IPS-11a (cell line): ENCODE data around the gene SPDEF.

ENCODE experiments used
- H3K4me3 ChIP-seq: one replicate; pipeline ENCODE4 v1.5.1; 2013; ENCODE audit warnings: low read depth, low read length, control low read depth

The SPDEF gene

GRCh38 chr6:34528996-34529664 lies 27.0 kb downstream of the SPDEF start:
- no peak overlapping the region for H3K4me3 ChIP-seq

DNA sequence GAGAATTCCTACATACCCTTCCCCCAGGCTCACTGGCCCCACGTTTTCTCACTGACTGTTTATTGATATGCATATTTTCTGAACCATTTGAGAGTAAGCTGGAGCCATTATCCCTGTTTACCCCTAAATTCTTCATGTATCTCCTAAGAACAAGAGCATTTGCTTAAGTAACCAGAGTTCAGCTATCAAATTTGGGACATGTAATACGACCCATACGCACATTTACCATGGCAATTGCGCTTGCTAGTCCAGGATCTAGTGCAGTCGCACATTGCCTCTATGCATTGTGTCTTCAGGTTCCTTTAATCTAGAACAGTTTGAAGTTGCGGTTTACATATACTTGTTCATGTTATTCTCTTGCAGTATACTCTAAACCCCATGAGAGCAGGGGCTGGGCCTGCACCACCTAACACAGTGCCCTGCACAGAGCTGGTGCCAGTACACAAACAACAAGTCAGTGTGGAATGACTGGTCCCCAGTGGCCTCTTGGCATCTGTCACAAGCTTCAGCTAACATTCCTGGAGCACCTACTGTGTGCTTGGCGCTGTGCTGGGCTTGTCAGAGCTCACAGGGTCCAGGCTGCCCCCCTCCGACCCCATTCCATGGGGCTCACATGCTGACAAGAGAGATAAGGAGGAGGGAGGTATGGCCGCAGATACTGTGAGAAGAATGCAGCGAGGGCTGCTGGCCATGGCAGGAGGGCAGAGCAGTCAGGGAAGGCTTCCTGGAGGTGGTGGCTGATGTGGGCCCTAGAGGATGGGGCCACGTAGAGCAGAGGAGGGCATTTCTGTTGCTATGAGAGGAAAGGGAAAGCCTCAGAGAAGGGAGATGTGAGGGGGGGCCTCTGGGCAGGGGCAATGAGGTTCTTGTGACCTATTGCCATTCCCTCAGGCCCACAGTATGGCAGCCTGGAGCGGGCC lies 28.1 kb downstream of the SPDEF start:
- H3K4me3 ChIP-seq, result no peak overlapping the region

GRCh38 chr6:34526992-34527728 lies 29.0 kb downstream of the SPDEF start:
- H3K4me3 ChIP-seq, result peak overlapping the region; percentile 27

GRCh38 chr6:34526241-34526972 lies 29.7 kb downstream of the SPDEF start:
- no peak overlapping the region for H3K4me3 ChIP-seq

GRCh38 chr6:34525431-34526175 lies 30.5 kb downstream of the SPDEF start:
- no peak overlapping the region for H3K4me3 ChIP-seq

- no peak overlapping the region for H3K4me3 ChIP-seq
These were observed 31.2 kb downstream of the SPDEF start for GRCh38 chr6:34524971-34525370.

- H3K4me3 ChIP-seq, result no peak overlapping the region
These were observed 31.6 kb downstream of the SPDEF start for GRCh38 chr6:34524499-34524898.

DNA sequence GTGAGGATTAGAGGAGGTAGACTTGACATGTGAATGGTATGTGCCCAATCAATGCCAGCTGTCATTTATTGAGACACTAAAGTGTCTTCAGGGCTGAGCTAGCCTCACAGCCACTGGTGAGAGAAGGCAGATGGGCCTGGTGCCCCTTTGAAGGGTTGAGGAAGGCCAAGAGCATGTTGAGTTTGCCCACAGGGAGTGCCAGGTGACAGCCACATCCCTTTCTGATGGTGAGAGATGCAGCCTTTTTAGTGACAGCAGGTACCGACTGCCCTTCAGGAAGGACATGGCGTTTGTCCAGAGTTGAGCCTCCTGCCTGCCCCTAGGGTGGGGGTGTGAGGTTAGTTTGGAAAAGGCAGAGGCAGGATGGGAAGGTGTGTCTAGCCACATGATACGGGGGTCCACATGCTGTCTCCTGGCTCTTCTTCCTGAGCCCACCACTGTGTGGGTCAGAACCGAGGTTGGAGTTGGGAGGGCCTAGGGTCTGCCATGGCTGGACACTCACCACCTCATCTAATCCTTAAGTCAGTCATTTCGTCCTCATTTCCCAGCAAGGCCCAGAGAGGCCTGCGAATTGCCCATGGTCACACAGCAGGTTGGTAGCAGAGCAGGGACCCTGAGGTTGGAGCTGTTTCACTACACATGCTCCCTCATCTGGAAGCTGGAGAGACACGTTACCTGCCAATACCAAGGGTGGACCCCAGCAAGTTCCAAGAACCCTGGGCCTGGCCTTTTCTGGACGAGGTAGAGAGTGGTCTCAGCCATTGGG lies 32.5 kb downstream of the SPDEF start:
- no peak overlapping the region for H3K4me3 ChIP-seq

- H3K4me3 ChIP-seq, result no peak overlapping the region
These were observed 33.4 kb downstream of the SPDEF start for GRCh38 chr6:34522761-34523160.

- H3K4me3 ChIP-seq, result no peak overlapping the region
These were observed 34.5 kb downstream of the SPDEF start for GRCh38 chr6:34521463-34522285.

DNA sequence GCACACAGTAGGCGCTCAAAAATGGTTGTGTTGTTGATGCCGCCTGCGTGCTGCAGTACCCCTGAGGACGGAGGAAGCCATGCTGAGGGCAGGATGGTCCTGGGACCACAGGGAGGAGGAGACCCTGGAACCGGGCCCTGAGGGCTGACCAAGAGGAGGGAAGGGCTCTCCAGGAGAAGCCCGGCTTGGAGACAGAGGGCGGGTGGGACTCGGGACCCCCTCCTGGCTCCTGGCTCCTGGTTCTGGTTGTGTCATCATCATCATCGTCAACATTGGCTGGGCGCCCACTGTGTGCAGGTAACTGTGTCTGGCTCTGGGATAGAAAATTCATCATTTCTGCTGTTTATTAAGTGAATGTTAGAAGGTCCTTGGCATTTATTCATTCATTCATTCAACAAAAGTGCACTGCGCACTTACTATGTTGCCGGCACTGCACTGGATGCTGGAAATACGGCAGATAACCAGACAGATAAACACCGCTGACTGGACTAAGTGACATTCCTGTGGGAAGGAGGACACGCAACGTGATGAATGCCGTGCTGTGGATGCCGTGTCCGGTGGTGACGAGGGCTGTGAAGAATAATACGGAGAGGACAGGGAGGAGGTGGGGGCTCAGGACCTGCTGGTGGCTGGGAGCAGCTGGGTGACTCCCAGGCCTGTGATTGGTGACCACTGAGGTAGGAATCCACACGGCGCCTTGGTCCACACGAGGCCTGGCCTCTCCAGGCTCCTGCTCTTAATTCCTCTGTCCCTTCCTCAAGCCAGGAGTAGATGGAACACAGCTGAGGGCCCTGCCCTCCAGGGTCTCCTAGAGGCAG lies 35.3 kb downstream of the SPDEF start:
- H3K4me3 ChIP-seq, result no peak overlapping the region

GRCh38 chr6:34519971-34520644 lies 36.0 kb downstream of the SPDEF start:
- no peak overlapping the region for H3K4me3 ChIP-seq

DNA sequence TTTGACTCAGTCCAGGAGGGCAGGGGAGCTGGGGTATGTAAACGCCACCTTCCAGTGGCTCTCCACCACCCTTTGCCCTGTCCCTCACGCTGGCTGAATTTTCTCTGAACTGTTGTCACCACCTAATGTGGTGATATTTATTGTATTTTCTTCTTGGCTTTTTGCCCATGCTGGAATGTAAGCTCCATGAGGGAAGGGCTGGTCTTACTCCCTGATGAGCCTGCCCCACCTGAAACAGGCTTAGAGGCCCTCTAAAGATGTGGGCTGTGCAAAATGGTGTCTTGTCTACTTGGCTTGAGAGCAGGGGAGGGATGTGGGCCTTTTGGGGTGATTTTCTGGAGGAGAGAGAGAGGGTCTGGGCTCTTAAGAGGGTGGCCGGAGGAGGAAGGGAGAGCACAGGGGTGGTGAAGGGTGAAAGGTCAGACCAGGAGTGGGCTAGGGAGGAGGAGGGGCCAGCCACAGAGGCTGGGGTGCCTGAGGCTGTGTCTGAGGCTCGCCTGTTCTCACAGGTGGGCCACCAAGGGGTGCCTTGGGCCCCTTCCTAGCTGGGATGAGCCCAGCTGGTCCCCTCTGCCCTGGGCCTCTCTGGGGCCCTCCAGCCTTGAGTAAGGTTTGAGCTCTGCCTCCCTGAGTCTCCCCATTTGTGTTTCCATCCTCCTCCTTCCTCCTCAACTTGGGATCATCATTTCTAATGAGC lies 37.3 kb downstream of the SPDEF start:
- H3K4me3 ChIP-seq, result no peak overlapping the region

DNA sequence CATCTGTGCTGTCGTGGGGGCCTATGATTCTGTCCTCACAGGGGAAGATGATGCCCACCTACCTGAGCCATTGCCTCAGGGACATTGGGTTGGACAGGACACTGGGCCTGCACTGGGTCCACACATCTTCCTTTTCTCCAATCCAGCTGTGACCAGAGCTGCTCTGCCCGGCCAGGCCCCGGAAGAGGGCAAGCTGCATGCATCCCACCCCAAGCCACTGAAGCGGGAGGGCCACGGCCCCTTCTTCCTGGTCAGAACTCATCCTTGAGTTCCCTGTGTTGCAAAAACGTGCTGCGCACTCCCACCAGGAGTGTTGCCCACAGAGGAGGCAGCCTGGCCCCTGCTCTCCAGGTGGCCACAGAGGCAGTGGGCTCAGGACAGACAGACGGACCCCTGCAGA lies 38.2 kb downstream of the SPDEF start:
- no peak overlapping the region for H3K4me3 ChIP-seq

DNA sequence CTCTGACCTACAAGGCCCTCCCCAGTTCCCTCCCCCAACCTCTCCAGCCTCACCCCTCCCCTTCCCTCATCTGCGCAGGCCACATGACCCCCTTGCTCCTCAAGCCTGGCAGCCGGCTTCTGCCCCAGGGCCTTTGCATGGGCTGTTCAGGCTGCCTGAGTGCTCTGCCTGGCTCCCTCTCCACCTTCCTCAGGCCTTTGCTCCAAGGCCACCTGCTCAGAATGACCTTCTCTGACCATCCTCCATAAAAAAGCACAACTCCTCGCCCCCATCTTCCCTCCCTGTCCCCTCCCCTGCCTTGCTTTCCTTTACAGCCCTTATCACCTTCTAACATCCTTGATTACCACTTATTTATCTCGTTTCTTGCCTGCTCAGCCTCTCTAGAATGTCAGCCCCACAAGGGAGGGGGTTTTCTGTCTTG lies 38.7 kb downstream of the SPDEF start:
- H3K4me3 ChIP-seq, result no peak overlapping the region
